Measurements from ENCODE around the gene PADI2.

The PADI2 gene

GRCh38 chr1:17117451-17118265, 1.6 kb downstream of the PADI2 start:
- no peak for DNase-seq
- ChIA-PET POLR2A (interaction anchor here (0.6 kb wide), 1 partner anchor 250 kb away, joined by 4 read pairs; no protein-coding TSS in a partner anchor), CTCF (interaction anchor here (1.8 kb wide), 1 partner anchor 57 kb away, joined by 6 read pairs; no protein-coding TSS in a partner anchor)
- Histone ChIP-seq H3K4me1 (ENCODE audit: control extremely low read depth in 1 of 4, control insufficient read depth in 4 of 4, insufficient read depth in 4 of 4, low read length in 3 of 4) (peaks cover 3 to 34% (median 23%) of the 10 kb centered on the region in 4 experiments), H3K27me3 (replicated peaks in 2 of 5; ENCODE audit: control insufficient read depth in 4 of 5, insufficient read depth in 5 of 5, low read length in 4 of 5) (peaks cover 0 to 27% (median 16%) of the 10 kb centered on the region in 5 experiments), H3K4me3 (ENCODE audit: control insufficient read depth in 1 of 7, extremely low read depth in 1 of 7, insufficient read depth in 4 of 7, low read depth in 2 of 7, low read length in 6 of 7) (no peak overlapping the region), H3K36me3 (ENCODE audit: control insufficient read depth in 4 of 4, insufficient read depth in 4 of 4, low read length in 3 of 4) (no peaks in the 10 kb centered on the region), H3K9me3 (ENCODE audit: control extremely low read depth in 1 of 5, control insufficient read depth in 4 of 5, insufficient read depth in 2 of 5, low read depth in 1 of 5, low read length in 4 of 5) (no peaks in the 10 kb centered on the region), H3K27ac (ENCODE audit: insufficient read depth in 1 of 2, low read depth in 1 of 2, low read length in 2 of 2, poor library complexity in 1 of 2, severe bottlenecking in 2 of 2) (no peak overlapping the region)
- WGBS (ENCODE audit: insufficient coverage): 78% methylated on average over 10 of the region's 16 CpGs

- no peaks in the 10 kb centered on the region for H3K36me3 ChIP-seq (ENCODE audit: control insufficient read depth in 4 of 4, insufficient read depth in 4 of 4, low read length in 3 of 4)
- H3K9me3 ChIP-seq (ENCODE audit: control extremely low read depth in 1 of 5, control insufficient read depth in 4 of 5, insufficient read depth in 2 of 5, low read depth in 1 of 5, low read length in 4 of 5): no peaks in the 10 kb centered on the region
- H3K4me1 ChIP-seq (ENCODE audit: control extremely low read depth in 1 of 4, control insufficient read depth in 4 of 4, insufficient read depth in 4 of 4, low read length in 3 of 4): peaks cover 0 to 32% (median 23%) of the 10 kb centered on the region in 4 experiments
- no peak overlapping the region for H3K27ac ChIP-seq (ENCODE audit: insufficient read depth in 1 of 2, low read depth in 1 of 2, low read length in 2 of 2, poor library complexity in 1 of 2, severe bottlenecking in 2 of 2)
- peaks cover 0 to 27% (median 16%) of the 10 kb centered on the region in 5 experiments for H3K27me3 ChIP-seq (replicated peaks in 2 of 5; ENCODE audit: control insufficient read depth in 4 of 5, insufficient read depth in 5 of 5, low read length in 4 of 5)
- ChIA-PET CTCF (no interaction called here), POLR2A (no interaction called here)
- DNase-seq: no peak
- no peak overlapping the region for H3K4me3 ChIP-seq (ENCODE audit: control insufficient read depth in 1 of 7, extremely low read depth in 1 of 7, insufficient read depth in 4 of 7, low read depth in 2 of 7, low read length in 6 of 7)
- WGBS (ENCODE audit: insufficient coverage): 100% methylated on average over 1 of the region's 1 CpG
Observed at GRCh38 chr1:17116643-17117042, 2.6 kb downstream of the PADI2 start.

- Histone ChIP-seq H3K27me3 (replicated peaks in 2 of 5; ENCODE audit: control insufficient read depth in 4 of 5, insufficient read depth in 5 of 5, low read length in 4 of 5) (peaks cover 0 to 24% (median 15%) of the 10 kb centered on the region in 5 experiments), H3K4me1 (ENCODE audit: control extremely low read depth in 1 of 4, control insufficient read depth in 4 of 4, insufficient read depth in 4 of 4, low read length in 3 of 4) (peaks cover 0 to 15% (median 12%) of the 10 kb centered on the region in 4 experiments)
- CTCF ChIA-PET: no interaction called here
Observed at GRCh38 chr1:17113963-17114362, 5.3 kb downstream of the PADI2 start.

GRCh38 chr1:17112496-17113236, 6.6 kb downstream of the PADI2 start:
- 84% methylated on average over 7 of the region's 7 CpGs for WGBS (ENCODE audit: insufficient coverage)
- peaks cover 0 to 10% (median 6%) of the 10 kb centered on the region in 4 experiments for H3K4me1 ChIP-seq (ENCODE audit: control extremely low read depth in 1 of 4, control insufficient read depth in 4 of 4, insufficient read depth in 4 of 4, low read length in 3 of 4)
- no peaks in the 10 kb centered on the region for H3K9me3 ChIP-seq (ENCODE audit: control extremely low read depth in 1 of 5, control insufficient read depth in 4 of 5, insufficient read depth in 2 of 5, low read depth in 1 of 5, low read length in 4 of 5)
- CTCF ChIA-PET: interaction anchor here (1.4 kb wide), 1 partner anchor 49 kb away, joined by 4 read pairs; no protein-coding TSS in a partner anchor
- no peak for DNase-seq
- peaks cover 0 to 11% (median 4%) of the 10 kb centered on the region in 5 experiments for H3K27me3 ChIP-seq (replicated peaks in 2 of 5; ENCODE audit: control insufficient read depth in 4 of 5, insufficient read depth in 5 of 5, low read length in 4 of 5)
- no peak overlapping the region for H3K4me3 ChIP-seq (ENCODE audit: control insufficient read depth in 1 of 7, extremely low read depth in 1 of 7, insufficient read depth in 4 of 7, low read depth in 2 of 7, low read length in 6 of 7)
- H3K27ac ChIP-seq (ENCODE audit: insufficient read depth in 1 of 2, low read depth in 1 of 2, low read length in 2 of 2, poor library complexity in 1 of 2, severe bottlenecking in 2 of 2): no peak overlapping the region
- POLR2A ChIA-PET: no interaction called here
- no peaks in the 10 kb centered on the region for H3K36me3 ChIP-seq (ENCODE audit: control insufficient read depth in 4 of 4, insufficient read depth in 4 of 4, low read length in 3 of 4)

More at GRCh38 chr1:17113963-17114362, 5.3 kb downstream of the PADI2 start:
- H3K27ac ChIP-seq (ENCODE audit: insufficient read depth in 1 of 2, low read depth in 1 of 2, low read length in 2 of 2, poor library complexity in 1 of 2, severe bottlenecking in 2 of 2): no peak overlapping the region
- no peak overlapping the region for H3K4me3 ChIP-seq (ENCODE audit: control insufficient read depth in 1 of 7, extremely low read depth in 1 of 7, insufficient read depth in 4 of 7, low read depth in 2 of 7, low read length in 6 of 7)
- no peaks in the 10 kb centered on the region for H3K9me3 ChIP-seq (ENCODE audit: control extremely low read depth in 1 of 5, control insufficient read depth in 4 of 5, insufficient read depth in 2 of 5, low read depth in 1 of 5, low read length in 4 of 5)
- 80% methylated on average over 6 of the region's 7 CpGs for WGBS (ENCODE audit: insufficient coverage)
- POLR2A ChIA-PET: no interaction called here
- DNase-seq: no peak
- no peaks in the 10 kb centered on the region for H3K36me3 ChIP-seq (ENCODE audit: control insufficient read depth in 4 of 4, insufficient read depth in 4 of 4, low read length in 3 of 4)

- H3K27ac ChIP-seq (ENCODE audit: insufficient read depth in 1 of 2, low read depth in 1 of 2, low read length in 2 of 2, poor library complexity in 1 of 2, severe bottlenecking in 2 of 2): no peak overlapping the region
- H3K4me3 ChIP-seq (ENCODE audit: control insufficient read depth in 1 of 7, extremely low read depth in 1 of 7, insufficient read depth in 4 of 7, low read depth in 2 of 7, low read length in 6 of 7): no peak overlapping the region
- H3K36me3 ChIP-seq (ENCODE audit: control insufficient read depth in 4 of 4, insufficient read depth in 4 of 4, low read length in 3 of 4): no peaks in the 10 kb centered on the region
- H3K4me1 ChIP-seq (ENCODE audit: control extremely low read depth in 1 of 4, control insufficient read depth in 4 of 4, insufficient read depth in 4 of 4, low read length in 3 of 4): peaks cover 0 to 10% (median 6%) of the 10 kb centered on the region in 4 experiments
- ChIA-PET CTCF (interaction anchor here (1.4 kb wide), 1 partner anchor 49 kb away, joined by 4 read pairs; no protein-coding TSS in a partner anchor), POLR2A (no interaction called here)
- WGBS (ENCODE audit: insufficient coverage): 85% methylated on average over 4 of the region's 6 CpGs
- no peaks in the 10 kb centered on the region for H3K9me3 ChIP-seq (ENCODE audit: control extremely low read depth in 1 of 5, control insufficient read depth in 4 of 5, insufficient read depth in 2 of 5, low read depth in 1 of 5, low read length in 4 of 5)
- DNase-seq: no peak
- peaks cover 0 to 5% (median 0%) of the 10 kb centered on the region in 5 experiments for H3K27me3 ChIP-seq (replicated peaks in 2 of 5; ENCODE audit: control insufficient read depth in 4 of 5, insufficient read depth in 5 of 5, low read length in 4 of 5)
Observed at GRCh38 chr1:17112076-17112475, 7.2 kb downstream of the PADI2 start.

GRCh38 chr1:17110555-17110926, 8.7 kb downstream of the PADI2 start:
- Histone ChIP-seq H3K4me3 (ENCODE audit: control insufficient read depth in 1 of 7, extremely low read depth in 1 of 7, insufficient read depth in 4 of 7, low read depth in 2 of 7, low read length in 6 of 7) (no peak overlapping the region), H3K27me3 (replicated peaks in 2 of 5; ENCODE audit: control insufficient read depth in 4 of 5, insufficient read depth in 5 of 5, low read length in 4 of 5) (no peaks in the 10 kb centered on the region), H3K9me3 (ENCODE audit: control extremely low read depth in 1 of 5, control insufficient read depth in 4 of 5, insufficient read depth in 2 of 5, low read depth in 1 of 5, low read length in 4 of 5) (no peaks in the 10 kb centered on the region), H3K4me1 (ENCODE audit: control extremely low read depth in 1 of 4, control insufficient read depth in 4 of 4, insufficient read depth in 4 of 4, low read length in 3 of 4) (peaks cover 0 to 10% (median 6%) of the 10 kb centered on the region in 4 experiments), H3K27ac (ENCODE audit: insufficient read depth in 1 of 2, low read depth in 1 of 2, low read length in 2 of 2, poor library complexity in 1 of 2, severe bottlenecking in 2 of 2) (no peak overlapping the region), H3K36me3 (ENCODE audit: control insufficient read depth in 4 of 4, insufficient read depth in 4 of 4, low read length in 3 of 4) (no peaks in the 10 kb centered on the region)
- no peak for DNase-seq
- ChIA-PET CTCF (no interaction called here), POLR2A (no interaction called here)
- WGBS (ENCODE audit: insufficient coverage): 100% methylated on average over 1 of the region's 2 CpGs
